ENCODE results near the gene IRF2BP1. TPM values are rescaled to one million over a fixed set of nuclear protein-coding genes. Genes with fewer than 3 reads are reported as not detected.
A peak's percentile ranks its signal among the peaks of the same experiment; 100 is the strongest.
"Not testable (repeated sequence)": the region's sequence is repeated elsewhere in the genome, so short reads cannot be mapped to it uniquely, and the experiment has no call there.

Gene IRF2BP1
- total RNA-seq, 2 experiments from 2014 or later, result 17.5 to 19.1 TPM

GRCh38 chr19:45899919-45900589 is 14.1 kb upstream of the IRF2BP1 start:
- no peak overlapping the region for H3K27ac Mint-ChIP-seq
- peaks cover 24% of the 10 kb centered on the region for H3K36me3 Mint-ChIP-seq (ENCODE audit: low read depth)
- no peak for DNase-seq
- H3K4me1 Mint-ChIP-seq, result peaks cover 25% of the 10 kb centered on the region
- H3K4me3 Mint-ChIP-seq, result peak overlapping the region; percentile 65
- peaks cover 3% of the 10 kb centered on the region for H3K27me3 Mint-ChIP-seq
- H3K9me3 Mint-ChIP-seq, result no peaks in the 10 kb centered on the region
- ChIA-PET CTCF (interaction anchor here (1.1 to 1.2 kb wide), 3 partner anchors 14 to 36 kb away, joined by 3 to 4 read pairs (median 3); partner anchors contain the start of genes FOXA3 and IRF2BP1), POLR2A (no interaction called here)

- DNase-seq, result no peak
- H3K4me1 Mint-ChIP-seq, result peaks cover 25% of the 10 kb centered on the region
- ChIA-PET POLR2A (no interaction called here), CTCF (interaction anchor here (1.2 kb wide), 1 partner anchor 16 kb away, joined by 3 read pairs; no protein-coding TSS in a partner anchor)
- H3K27ac Mint-ChIP-seq, result no peak overlapping the region
- H3K27me3 Mint-ChIP-seq, result peaks cover 3% of the 10 kb centered on the region
- peaks cover 26% of the 10 kb centered on the region for H3K36me3 Mint-ChIP-seq (ENCODE audit: low read depth)
- no peak overlapping the region for H3K4me3 Mint-ChIP-seq
- no peaks in the 10 kb centered on the region for H3K9me3 Mint-ChIP-seq
Observed at GRCh38 chr19:45899253-45899652, 13.3 kb upstream of the IRF2BP1 start.

GRCh38 chr19:45897261-45897812 is 11.4 kb upstream of the IRF2BP1 start:
- DNase-seq, result no peak
- Mint-ChIP-seq H3K9me3 (no peaks in the 10 kb centered on the region), H3K4me3 (no peak overlapping the region), H3K4me1 (peaks cover 18% of the 10 kb centered on the region), H3K27ac (no peak overlapping the region), H3K36me3 (ENCODE audit: low read depth) (peaks cover 26% of the 10 kb centered on the region), H3K27me3 (no peaks in the 10 kb centered on the region)
- CTCF ChIA-PET, result no interaction called here
- POLR2A ChIA-PET, result no interaction called here

- POLR2A ChIA-PET, H3K9me3 Mint-ChIP-seq, H3K4me3 Mint-ChIP-seq, DNase-seq, H3K27ac Mint-ChIP-seq, H3K27me3 Mint-ChIP-seq: not testable (repeated sequence)
- peaks cover 26% of the 10 kb centered on the region for H3K36me3 Mint-ChIP-seq (ENCODE audit: low read depth)
- CTCF ChIA-PET, result interaction anchor here (1.9 kb wide), 1 partner anchor 10 kb away, joined by 6 read pairs; the partner anchor contains the start of gene IRF2BP1
- peaks cover 15% of the 10 kb centered on the region for H3K4me1 Mint-ChIP-seq
Observed at GRCh38 chr19:45895983-45896599, 10.2 kb upstream of the IRF2BP1 start.

GRCh38 chr19:45895519-45895972 is 9.6 kb upstream of the IRF2BP1 start:
- Mint-ChIP-seq H3K4me1 (peaks cover 10% of the 10 kb centered on the region), H3K36me3 (ENCODE audit: low read depth) (peaks cover 21% of the 10 kb centered on the region), H3K4me3 (no peak overlapping the region), H3K9me3 (no peaks in the 10 kb centered on the region), H3K27ac (no peak overlapping the region), H3K27me3 (no peaks in the 10 kb centered on the region)
- DNase-seq, result no peak
- CTCF ChIA-PET, result interaction anchor here (1.9 kb wide), 1 partner anchor 10 kb away, joined by 6 read pairs; the partner anchor contains the start of gene IRF2BP1
- POLR2A ChIA-PET, result no interaction called here

- ChIA-PET CTCF (interaction anchor here (0.9 to 1.6 kb wide), 2 partner anchors 10 to 26 kb away, joined by 3 to 6 read pairs; no protein-coding TSS in a partner anchor), POLR2A (no interaction called here)
- Mint-ChIP-seq H3K27ac (no peak overlapping the region), H3K36me3 (ENCODE audit: low read depth) (peaks cover 5% of the 10 kb centered on the region), H3K9me3 (no peaks in the 10 kb centered on the region), H3K27me3 (no peaks in the 10 kb centered on the region), H3K4me1 (peaks cover 9% of the 10 kb centered on the region), H3K4me3 (no peak overlapping the region)
- DNase-seq, result no peak
Observed at GRCh38 chr19:45890877-45891276, 4.9 kb upstream of the IRF2BP1 start.

GRCh38 chr19:45889210-45889885 is 3.4 kb upstream of the IRF2BP1 start:
- peak overlapping the region; percentile 69 for H3K27ac Mint-ChIP-seq
- no peak for DNase-seq
- CTCF ChIA-PET, result no interaction called here
- H3K27me3 Mint-ChIP-seq, result no peaks in the 10 kb centered on the region
- no peak overlapping the region for H3K4me3 Mint-ChIP-seq
- peaks cover 14% of the 10 kb centered on the region for H3K4me1 Mint-ChIP-seq
- H3K36me3 Mint-ChIP-seq (ENCODE audit: low read depth), result no peaks in the 10 kb centered on the region
- H3K9me3 Mint-ChIP-seq, result no peaks in the 10 kb centered on the region
- POLR2A ChIA-PET, result no interaction called here

- DNase-seq, result no peak
- POLR2A ChIA-PET, result no interaction called here
- peaks cover 2% of the 10 kb centered on the region for H3K36me3 Mint-ChIP-seq (ENCODE audit: low read depth)
- peak overlapping the region; percentile 95 for H3K4me3 Mint-ChIP-seq
- H3K27ac Mint-ChIP-seq, result peak overlapping the region; percentile 98
- no peaks in the 10 kb centered on the region for H3K27me3 Mint-ChIP-seq
- peaks cover 24% of the 10 kb centered on the region for H3K4me1 Mint-ChIP-seq
- no peaks in the 10 kb centered on the region for H3K9me3 Mint-ChIP-seq
- CTCF ChIA-PET, result interaction anchor here (0.8 to 8.1 kb wide), 4 partner anchors 22 to 117 kb away, joined by 3 to 58 read pairs (median 4); partner anchors contain the start of genes FOXA3 and SYMPK
Observed at GRCh38 chr19:45887200-45887710, 1.3 kb upstream of the IRF2BP1 start.

- Mint-ChIP-seq H3K4me1 (peaks cover 28% of the 10 kb centered on the region), H3K27me3 (no peaks in the 10 kb centered on the region), H3K9me3 (no peaks in the 10 kb centered on the region), H3K4me3 (peak overlapping the region; percentile 95), H3K36me3 (ENCODE audit: low read depth) (peaks cover 2% of the 10 kb centered on the region), H3K27ac (peak overlapping the region; percentile 98)
- CTCF ChIA-PET, result interaction anchor here (0.6 to 8.1 kb wide), 9 partner anchors 9 to 142 kb away, joined by 3 to 58 read pairs (median 4); partner anchors contain the start of genes FOXA3 and SYMPK
- POLR2A ChIA-PET, result interaction anchor here (0.6 to 1.0 kb wide), 3 partner anchors 16 to 94 kb away, joined by 3 to 7 read pairs (median 3); partner anchors contain the start of genes DMWD and MYPOP
- DNase-seq, result peak; percentile 97
Observed at GRCh38 chr19:45886427-45887199, 672 bp upstream of the IRF2BP1 start.

GRCh38 chr19:45884682-45885555 is 1.0 kb downstream of the IRF2BP1 start:
- H3K4me1 Mint-ChIP-seq, result peaks cover 31% of the 10 kb centered on the region
- H3K27me3 Mint-ChIP-seq, result peaks cover 2% of the 10 kb centered on the region
- CTCF ChIA-PET, result interaction anchor here (0.9 to 8.1 kb wide), 5 partner anchors 11 to 23 kb away, joined by 3 to 58 read pairs (median 4); partner anchors contain the start of genes FOXA3, MYPOP and SYMPK
- no peaks in the 10 kb centered on the region for H3K9me3 Mint-ChIP-seq
- peak overlapping the region; percentile 60 for H3K4me3 Mint-ChIP-seq
- POLR2A ChIA-PET, result no interaction called here
- H3K36me3 Mint-ChIP-seq (ENCODE audit: low read depth), result peaks cover 2% of the 10 kb centered on the region
- H3K27ac Mint-ChIP-seq, result peak overlapping the region; percentile 25
- no peak for DNase-seq
